Stimulated activated CD8-positive, alpha-beta memory T cell treated with anti-CD3 and anti-CD28 coated beads, Interleukin-12 subunit alpha, Interleukin-12 subunit beta, amount 100 ng/mL, for 4 hours (primary cell): ENCODE data around the gene DIP2A.
"Not testable (repeated sequence)": the region's sequence is repeated elsewhere in the genome, so short reads cannot be mapped to it uniquely, and the experiment has no call there.

Experiments used
- DNase-seq: peaks from one replicate; pipeline ENCODE4 v3.0.0-alpha.2; 2020; ENCODE audit warnings: low read depth

The DIP2A gene

GRCh38 chr21:46555678-46556077, 97.0 kb downstream of the DIP2A start:
- DNase-seq, result no peak

GRCh38 chr21:46556802-46557201, 98.1 kb downstream of the DIP2A start:
- DNase-seq, result no peak

GRCh38 chr21:46557469-46557868, 98.8 kb downstream of the DIP2A start:
- no peak for DNase-seq

GRCh38 chr21:46557919-46558392, 99.3 kb downstream of the DIP2A start:
- DNase-seq, result no peak

GRCh38 chr21:46559291-46559983, 100.7 kb downstream of the DIP2A start:
- DNase-seq, result peak; percentile 41

- DNase-seq, result no peak
Observed at GRCh38 chr21:46560568-46561444, 102.1 kb downstream of the DIP2A start.

GRCh38 chr21:46561445-46562090, 102.9 kb downstream of the DIP2A start:
- DNase-seq, result no peak

- no peak for DNase-seq
Observed at GRCh38 chr21:46562472-46562871, 103.8 kb downstream of the DIP2A start.

GRCh38 chr21:46562964-46563607, 104.4 kb downstream of the DIP2A start:
- DNase-seq, result no peak

- DNase-seq, result no peak
Observed at GRCh38 chr21:46564391-46564790, 105.7 kb downstream of the DIP2A start.

GRCh38 chr21:46567348-46567747, 108.7 kb downstream of the DIP2A start:
- no peak for DNase-seq

- DNase-seq, result no peak
Observed at GRCh38 chr21:46568562-46568961, 109.9 kb downstream of the DIP2A start.

- no peak for DNase-seq
Observed at GRCh38 chr21:46569081-46569480, 110.4 kb downstream of the DIP2A start.

GRCh38 chr21:46570119-46570518, 111.4 kb downstream of the DIP2A start:
- DNase-seq, result no peak

- no peak for DNase-seq
Observed at GRCh38 chr21:46570631-46571030, 111.9 kb downstream of the DIP2A start.

GRCh38 chr21:46572850-46573249, 114.2 kb downstream of the DIP2A start:
- no peak for DNase-seq

GRCh38 chr21:46577786-46578185, 119.1 kb downstream of the DIP2A start:
- DNase-seq, result not testable (repeated sequence)

- not testable (repeated sequence) for DNase-seq
Observed at GRCh38 chr21:46579394-46579793, 120.7 kb downstream of the DIP2A start.

GRCh38 chr21:46581780-46582307, 123.2 kb downstream of the DIP2A start:
- no peak for DNase-seq

GRCh38 chr21:46585191-46585953, 126.7 kb downstream of the DIP2A start:
- DNase-seq, result no peak

GRCh38 chr21:46594276-46594675, 135.6 kb downstream of the DIP2A start:
- DNase-seq, result no peak
